ENCODE results near the gene ZFAND5.

ZFAND5 gene

GRCh38 chr9:72384710-72385485 lies 19.9 kb upstream of the ZFAND5 start:
- Histone ChIP-seq H4K8ac (ENCODE audit: low read length) (no peak overlapping the region), H3K27me3 (ENCODE audit: control insufficient read depth in 1 of 2, insufficient read depth in 1 of 2, low read length in 2 of 2) (no peaks in the 10 kb centered on the region), H3K4me3 (ENCODE audit: insufficient read depth in 1 of 2, low read depth in 1 of 2, low read length in 2 of 2) (no peak overlapping the region), H2BK15ac (ENCODE audit: low read depth, poor library complexity, severe bottlenecking) (no peak overlapping the region), H4K91ac (ENCODE audit: low read length) (no peak overlapping the region), H2AK5ac (ENCODE audit: low read length, severe bottlenecking) (no peak overlapping the region), H2BK120ac (ENCODE audit: low read depth, low read length) (no peak overlapping the region), H3K79me1 (replicated peaks; ENCODE audit: low read length, poor library complexity, severe bottlenecking) (no peaks in the 10 kb centered on the region), H2AFZ (ENCODE audit: low read depth, low read length) (no peak overlapping the region), H3K4me1 (ENCODE audit: control insufficient read depth, insufficient read depth, low read depth, low read length) (peaks cover 3% of the 10 kb centered on the region), H3K4me2 (ENCODE audit: low read length, poor library complexity, severe bottlenecking) (no peak overlapping the region), H3K36me3 (ENCODE audit: control insufficient read depth in 1 of 2, insufficient read depth in 2 of 2, low read depth in 1 of 2, low read length in 2 of 2) (no peaks in the 10 kb centered on the region), H3K27ac (ENCODE audit: low read length, poor library complexity, severe bottlenecking) (peak overlapping the region; percentile 48), H3K14ac (ENCODE audit: low read length in 2 of 2) (no peak overlapping the region), H2BK12ac (ENCODE audit: low read length in 2 of 2) (no peak overlapping the region), H3K23ac (ENCODE audit: low read length in 2 of 2) (no peak overlapping the region), H3K4ac (ENCODE audit: low read depth in 1 of 2, low read length in 2 of 2) (no peak overlapping the region), H2BK5ac (ENCODE audit: low read depth, low read length, poor library complexity, severe bottlenecking) (no peak overlapping the region), H3K9me3 (ENCODE audit: control insufficient read depth, low read length) (no peaks in the 10 kb centered on the region), H3K9ac (ENCODE audit: low read length) (no peak overlapping the region), H3K18ac (ENCODE audit: low read depth in 1 of 2, low read length in 2 of 2) (peak overlapping the region in 1 of 2 experiments; percentile 21)
- WGBS, result 87% methylated on average over 4 of the region's 5 CpGs
- peak; percentile 20 for DNase-seq

GRCh38 chr9:72383978-72384709 lies 19.1 kb upstream of the ZFAND5 start:
- H2BK120ac ChIP-seq (ENCODE audit: low read depth, low read length), result no peak overlapping the region
- no peak overlapping the region for H3K23ac ChIP-seq (ENCODE audit: low read length in 2 of 2)
- H4K91ac ChIP-seq (ENCODE audit: low read length), result no peak overlapping the region
- no peaks in the 10 kb centered on the region for H3K9me3 ChIP-seq (ENCODE audit: control insufficient read depth, low read length)
- H3K27me3 ChIP-seq (ENCODE audit: control insufficient read depth in 1 of 2, insufficient read depth in 1 of 2, low read length in 2 of 2), result no peaks in the 10 kb centered on the region
- peak; percentile 79 for DNase-seq
- H2BK12ac ChIP-seq (ENCODE audit: low read length in 2 of 2), result no peak overlapping the region
- WGBS, result 38% methylated on average over 4 of the region's 7 CpGs
- no peaks in the 10 kb centered on the region for H3K36me3 ChIP-seq (ENCODE audit: control insufficient read depth in 1 of 2, insufficient read depth in 2 of 2, low read depth in 1 of 2, low read length in 2 of 2)
- peaks cover 3% of the 10 kb centered on the region for H3K4me1 ChIP-seq (ENCODE audit: control insufficient read depth, insufficient read depth, low read depth, low read length)
- no peaks in the 10 kb centered on the region for H3K79me1 ChIP-seq (replicated peaks; ENCODE audit: low read length, poor library complexity, severe bottlenecking)
- H2AK5ac ChIP-seq (ENCODE audit: low read length, severe bottlenecking), result no peak overlapping the region
- H2AFZ ChIP-seq (ENCODE audit: low read depth, low read length), result no peak overlapping the region
- H3K4ac ChIP-seq (ENCODE audit: low read depth in 1 of 2, low read length in 2 of 2), result no peak overlapping the region
- H3K9ac ChIP-seq (ENCODE audit: low read length), result no peak overlapping the region
- H3K18ac ChIP-seq (ENCODE audit: low read depth in 1 of 2, low read length in 2 of 2), result no peak overlapping the region
- no peak overlapping the region for H2BK5ac ChIP-seq (ENCODE audit: low read depth, low read length, poor library complexity, severe bottlenecking)
- H3K14ac ChIP-seq (ENCODE audit: low read length in 2 of 2), result no peak overlapping the region
- peak overlapping the region; percentile 48 for H3K27ac ChIP-seq (ENCODE audit: low read length, poor library complexity, severe bottlenecking)
- no peak overlapping the region for H3K4me2 ChIP-seq (ENCODE audit: low read length, poor library complexity, severe bottlenecking)
- no peak overlapping the region for H4K8ac ChIP-seq (ENCODE audit: low read length)
- H3K4me3 ChIP-seq (ENCODE audit: insufficient read depth in 1 of 2, low read depth in 1 of 2, low read length in 2 of 2), result no peak overlapping the region
- no peak overlapping the region for H2BK15ac ChIP-seq (ENCODE audit: low read depth, poor library complexity, severe bottlenecking)

- H2BK12ac ChIP-seq (ENCODE audit: low read length in 2 of 2), result no peak overlapping the region
- H2BK120ac ChIP-seq (ENCODE audit: low read depth, low read length), result no peak overlapping the region
- H4K8ac ChIP-seq (ENCODE audit: low read length), result no peak overlapping the region
- no peaks in the 10 kb centered on the region for H3K79me1 ChIP-seq (replicated peaks; ENCODE audit: low read length, poor library complexity, severe bottlenecking)
- no peak overlapping the region for H3K4me3 ChIP-seq (ENCODE audit: insufficient read depth in 1 of 2, low read depth in 1 of 2, low read length in 2 of 2)
- H3K4me1 ChIP-seq (ENCODE audit: control insufficient read depth, insufficient read depth, low read depth, low read length), result peaks cover 3% of the 10 kb centered on the region
- H3K14ac ChIP-seq (ENCODE audit: low read length in 2 of 2), result no peak overlapping the region
- H2BK15ac ChIP-seq (ENCODE audit: low read depth, poor library complexity, severe bottlenecking), result no peak overlapping the region
- no peak overlapping the region for H3K9ac ChIP-seq (ENCODE audit: low read length)
- H3K4ac ChIP-seq (ENCODE audit: low read depth in 1 of 2, low read length in 2 of 2), result no peak overlapping the region
- H3K18ac ChIP-seq (ENCODE audit: low read depth in 1 of 2, low read length in 2 of 2), result no peak overlapping the region
- no peaks in the 10 kb centered on the region for H3K36me3 ChIP-seq (ENCODE audit: control insufficient read depth in 1 of 2, insufficient read depth in 2 of 2, low read depth in 1 of 2, low read length in 2 of 2)
- DNase-seq, result no peak
- H3K27me3 ChIP-seq (ENCODE audit: control insufficient read depth in 1 of 2, insufficient read depth in 1 of 2, low read length in 2 of 2), result no peaks in the 10 kb centered on the region
- H2AFZ ChIP-seq (ENCODE audit: low read depth, low read length), result no peak overlapping the region
- H2BK5ac ChIP-seq (ENCODE audit: low read depth, low read length, poor library complexity, severe bottlenecking), result no peak overlapping the region
- H4K91ac ChIP-seq (ENCODE audit: low read length), result no peak overlapping the region
- H3K23ac ChIP-seq (ENCODE audit: low read length in 2 of 2), result no peak overlapping the region
- H2AK5ac ChIP-seq (ENCODE audit: low read length, severe bottlenecking), result no peak overlapping the region
- no peaks in the 10 kb centered on the region for H3K9me3 ChIP-seq (ENCODE audit: control insufficient read depth, low read length)
- no peak overlapping the region for H3K4me2 ChIP-seq (ENCODE audit: low read length, poor library complexity, severe bottlenecking)
- no peak overlapping the region for H3K27ac ChIP-seq (ENCODE audit: low read length, poor library complexity, severe bottlenecking)
- WGBS, result 92% methylated on average over 2 of the region's 4 CpGs
Measured at GRCh38 chr9:72382405-72382804, 17.4 kb upstream of the ZFAND5 start.

DNA sequence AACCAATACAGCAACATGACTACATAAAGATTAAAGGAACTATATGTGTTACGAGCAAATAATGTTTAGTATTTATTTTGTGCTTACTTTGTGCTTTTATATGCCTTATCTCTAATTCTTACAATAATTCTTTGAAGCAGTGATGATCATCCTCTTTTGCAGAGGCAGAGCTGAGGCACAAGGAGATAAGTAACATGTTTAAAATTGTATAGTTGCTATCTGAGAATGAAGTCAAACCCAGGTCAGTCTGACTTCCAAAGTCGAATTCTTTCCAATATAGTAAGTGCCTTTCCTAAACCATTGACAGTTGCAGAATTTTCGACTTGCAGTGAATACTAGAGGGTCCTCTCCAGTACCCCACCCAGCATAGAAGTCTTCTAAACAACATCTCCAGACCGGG lies 12.0 kb upstream of the ZFAND5 start:
- Histone ChIP-seq H2BK12ac (ENCODE audit: low read length in 2 of 2) (no peak overlapping the region), H3K18ac (ENCODE audit: low read depth in 1 of 2, low read length in 2 of 2) (no peak overlapping the region), H3K9ac (ENCODE audit: low read length) (no peak overlapping the region), H3K27me3 (ENCODE audit: control insufficient read depth in 1 of 2, insufficient read depth in 1 of 2, low read length in 2 of 2) (no peaks in the 10 kb centered on the region), H3K27ac (ENCODE audit: low read length, poor library complexity, severe bottlenecking) (no peak overlapping the region), H4K91ac (ENCODE audit: low read length) (no peak overlapping the region), H3K14ac (ENCODE audit: low read length in 2 of 2) (no peak overlapping the region), H3K4me1 (ENCODE audit: control insufficient read depth, insufficient read depth, low read depth, low read length) (no peaks in the 10 kb centered on the region), H4K8ac (ENCODE audit: low read length) (no peak overlapping the region), H3K79me1 (replicated peaks; ENCODE audit: low read length, poor library complexity, severe bottlenecking) (no peaks in the 10 kb centered on the region), H3K23ac (ENCODE audit: low read length in 2 of 2) (no peak overlapping the region), H2BK120ac (ENCODE audit: low read depth, low read length) (no peak overlapping the region), H2AK5ac (ENCODE audit: low read length, severe bottlenecking) (no peak overlapping the region), H3K4me2 (ENCODE audit: low read length, poor library complexity, severe bottlenecking) (no peak overlapping the region), H3K9me3 (ENCODE audit: control insufficient read depth, low read length) (no peaks in the 10 kb centered on the region), H3K4me3 (ENCODE audit: insufficient read depth in 1 of 2, low read depth in 1 of 2, low read length in 2 of 2) (no peak overlapping the region), H2BK15ac (ENCODE audit: low read depth, poor library complexity, severe bottlenecking) (no peak overlapping the region), H3K36me3 (ENCODE audit: control insufficient read depth in 1 of 2, insufficient read depth in 2 of 2, low read depth in 1 of 2, low read length in 2 of 2) (no peaks in the 10 kb centered on the region), H2BK5ac (ENCODE audit: low read depth, low read length, poor library complexity, severe bottlenecking) (no peak overlapping the region), H3K4ac (ENCODE audit: low read depth in 1 of 2, low read length in 2 of 2) (no peak overlapping the region), H2AFZ (ENCODE audit: low read depth, low read length) (no peak overlapping the region)
- DNase-seq, result no peak
- 91% methylated on average over 3 of the region's 4 CpGs for WGBS
